Measurements from ENCODE around the gene DNAJA4. TPM values are rescaled to one million over a fixed set of nuclear protein-coding genes. Genes with fewer than 3 reads are reported as not detected.

DNAJA4 gene
- total RNA-seq, 2 experiments from 2014 or later: 47.0 to 48.5 TPM

DNA sequence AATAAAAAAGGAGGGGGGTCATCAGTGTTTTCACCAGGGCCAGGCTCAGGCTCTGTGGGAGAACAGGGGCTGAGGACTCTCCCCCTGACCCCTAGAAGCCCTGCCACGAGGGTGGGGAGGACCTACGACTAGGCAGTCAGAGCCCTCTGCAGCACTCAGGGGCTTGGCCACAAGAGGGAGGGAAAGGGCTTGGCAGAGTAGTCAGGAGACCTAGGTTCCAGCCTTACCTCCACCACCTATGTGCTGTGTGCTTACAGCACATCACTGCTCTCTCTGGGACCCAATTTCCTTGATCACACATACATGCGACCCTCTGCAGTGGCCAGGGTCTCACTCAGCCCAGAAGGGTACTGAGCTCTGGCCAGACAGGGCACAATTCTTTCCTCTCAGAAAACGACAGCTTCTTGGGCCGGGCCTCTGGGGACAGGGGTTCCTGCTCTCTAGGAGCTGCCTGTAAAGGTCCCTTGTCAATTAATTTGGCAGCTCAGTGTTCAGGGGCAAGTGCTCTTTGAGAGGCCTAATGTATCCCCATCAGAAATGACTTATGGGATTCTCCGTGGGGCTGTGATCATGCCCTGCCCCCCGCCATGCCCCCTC is 51.4 kb downstream of the DNAJA4 start:
- Histone ChIP-seq H3K4me1 (ENCODE audit: insufficient read depth, low read length) (no peaks in the 10 kb centered on the region), H3K4me3 (ENCODE audit: low read length) (no peak overlapping the region), H3K9me3 (ENCODE audit: control insufficient read depth in 1 of 2, insufficient read depth in 1 of 2, low read length in 2 of 2) (no peaks in the 10 kb centered on the region), H3K36me3 (ENCODE audit: insufficient read depth, low read length) (no peaks in the 10 kb centered on the region), H3K27ac (ENCODE audit: low read depth in 1 of 2, low read length in 2 of 2) (no peak overlapping the region), H3K27me3 (ENCODE audit: control insufficient read depth in 1 of 2, insufficient read depth in 2 of 2, low read length in 2 of 2) (no peaks in the 10 kb centered on the region)
- intact Hi-C loops (cut with DNase I, micrococcal nuclease): no loop called here
- no peak for ATAC-seq (ENCODE audit: poor library complexity)
- TF ChIP-seq, protein P1, sequence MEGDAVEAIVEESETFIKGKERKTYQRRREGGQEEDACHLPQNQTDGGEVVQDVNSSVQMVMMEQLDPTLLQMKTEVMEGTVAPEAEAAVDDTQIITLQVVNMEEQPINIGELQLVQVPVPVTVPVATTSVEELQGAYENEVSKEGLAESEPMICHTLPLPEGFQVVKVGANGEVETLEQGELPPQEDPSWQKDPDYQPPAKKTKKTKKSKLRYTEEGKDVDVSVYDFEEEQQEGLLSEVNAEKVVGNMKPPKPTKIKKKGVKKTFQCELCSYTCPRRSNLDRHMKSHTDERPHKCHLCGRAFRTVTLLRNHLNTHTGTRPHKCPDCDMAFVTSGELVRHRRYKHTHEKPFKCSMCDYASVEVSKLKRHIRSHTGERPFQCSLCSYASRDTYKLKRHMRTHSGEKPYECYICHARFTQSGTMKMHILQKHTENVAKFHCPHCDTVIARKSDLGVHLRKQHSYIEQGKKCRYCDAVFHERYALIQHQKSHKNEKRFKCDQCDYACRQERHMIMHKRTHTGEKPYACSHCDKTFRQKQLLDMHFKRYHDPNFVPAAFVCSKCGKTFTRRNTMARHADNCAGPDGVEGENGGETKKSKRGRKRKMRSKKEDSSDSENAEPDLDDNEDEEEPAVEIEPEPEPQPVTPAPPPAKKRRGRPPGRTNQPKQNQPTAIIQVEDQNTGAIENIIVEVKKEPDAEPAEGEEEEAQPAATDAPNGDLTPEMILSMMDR (IDR thresholded peaks at IDR 0.05): no peak
- Mint-ChIP-seq H3K27me3 (peaks cover 3% of the 10 kb centered on the region), H3K4me3 (no peak overlapping the region), H3K27ac (no peak overlapping the region), H3K4me1 (ENCODE audit: low read depth) (no peaks in the 10 kb centered on the region), H3K9me3 (no peaks in the 10 kb centered on the region), H3K36me3 (ENCODE audit: low read depth) (no peaks in the 10 kb centered on the region)
- CTCF ChIA-PET: no interaction called here
- POLR2A ChIA-PET: no interaction called here
- no peak for DNase-seq

DNA sequence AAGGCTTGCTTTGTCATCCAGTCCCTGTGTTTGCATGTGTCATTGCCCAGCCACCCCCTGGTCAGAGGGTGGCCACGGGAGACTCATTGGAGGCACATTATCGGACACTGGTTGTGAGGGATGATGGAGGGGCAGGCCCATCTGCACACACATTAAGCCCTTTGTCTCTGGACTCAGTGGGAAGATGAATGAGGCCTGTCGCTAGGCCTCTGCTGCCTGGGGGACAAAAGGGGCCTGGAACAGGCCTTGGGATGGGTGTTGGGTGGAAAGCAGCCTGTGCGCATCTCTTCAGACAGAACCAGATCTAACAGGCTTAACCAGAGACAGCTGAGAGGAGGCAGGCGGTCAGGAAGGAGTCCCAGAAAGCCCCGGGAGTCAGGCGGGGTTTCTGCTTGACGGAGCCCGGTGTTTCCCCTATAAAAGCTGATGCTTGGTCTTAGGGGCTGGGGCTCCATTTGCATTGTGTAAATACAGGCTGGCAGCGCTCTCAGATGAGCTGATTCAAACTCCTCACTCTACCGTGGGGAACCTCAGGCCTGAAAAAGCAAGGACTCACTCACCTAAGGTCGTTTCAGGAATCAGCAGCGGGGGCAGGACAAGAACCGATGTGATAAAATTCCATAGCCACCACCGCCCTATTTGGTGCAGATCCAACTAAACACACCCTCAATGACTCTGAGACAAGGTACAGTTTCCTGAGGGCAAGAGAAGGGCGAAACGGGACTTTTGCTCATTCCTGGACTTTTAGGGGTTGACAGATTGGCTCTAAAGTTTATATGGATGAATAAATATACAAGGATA is 52.1 kb downstream of the DNAJA4 start:
- Mint-ChIP-seq H3K4me1 (ENCODE audit: low read depth) (no peaks in the 10 kb centered on the region), H3K4me3 (no peak overlapping the region), H3K27me3 (no peaks in the 10 kb centered on the region), H3K36me3 (ENCODE audit: low read depth) (no peaks in the 10 kb centered on the region), H3K27ac (no peak overlapping the region), H3K9me3 (no peaks in the 10 kb centered on the region)
- ATAC-seq (ENCODE audit: poor library complexity) (no peak), DNase-seq (no peak)
- H3K4me3 ChIP-seq (ENCODE audit: low read length): no peak overlapping the region
- no peaks in the 10 kb centered on the region for H3K36me3 ChIP-seq (ENCODE audit: insufficient read depth, low read length)
- intact Hi-C loops (cut with DNase I, micrococcal nuclease): no loop called here
- H3K27me3 ChIP-seq (ENCODE audit: control insufficient read depth in 1 of 2, insufficient read depth in 2 of 2, low read length in 2 of 2): no peaks in the 10 kb centered on the region
- CTCF ChIA-PET: no interaction called here
- H3K27ac ChIP-seq (ENCODE audit: low read depth in 1 of 2, low read length in 2 of 2): no peak overlapping the region
- TF ChIP-seq, protein P1 (IDR thresholded peaks at IDR 0.05): no peak
- POLR2A ChIA-PET: no interaction called here
- no peaks in the 10 kb centered on the region for H3K4me1 ChIP-seq (ENCODE audit: insufficient read depth, low read length)
- H3K9me3 ChIP-seq (ENCODE audit: control insufficient read depth in 1 of 2, insufficient read depth in 1 of 2, low read length in 2 of 2): no peaks in the 10 kb centered on the region

DNA sequence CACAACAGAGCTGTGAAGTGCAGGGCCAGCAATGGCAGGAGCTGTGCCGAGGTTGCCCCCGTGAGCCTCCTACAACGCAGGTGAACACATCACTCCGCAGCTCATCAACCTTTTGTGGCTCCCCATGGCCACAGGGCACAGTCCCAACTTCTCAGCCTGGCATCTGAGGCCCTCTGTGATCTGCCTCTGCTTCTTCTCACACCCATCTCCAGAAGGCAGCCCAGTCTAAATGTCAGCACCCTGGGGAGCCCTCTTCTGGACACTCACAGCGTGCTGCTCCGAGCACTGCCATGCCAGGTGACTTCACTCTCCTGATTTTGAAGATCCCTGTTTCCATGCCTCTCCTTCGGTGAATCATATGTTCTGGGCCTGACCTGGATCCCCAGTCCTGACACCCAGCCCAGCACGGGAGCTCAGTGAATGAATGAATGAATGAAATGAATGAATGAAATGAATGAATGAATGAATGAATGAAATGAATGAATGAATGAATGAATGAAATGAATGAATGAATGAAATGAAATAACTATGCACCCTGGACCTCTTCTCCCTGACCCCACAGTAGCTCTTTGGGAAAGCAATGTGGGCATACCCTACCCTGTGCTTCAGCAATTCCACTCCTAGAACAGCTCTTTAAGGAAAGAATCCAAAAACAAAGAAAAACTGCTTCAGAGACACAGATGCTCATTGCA is 52.9 kb downstream of the DNAJA4 start:
- Histone ChIP-seq H3K9me3 (ENCODE audit: control insufficient read depth in 1 of 2, insufficient read depth in 1 of 2, low read length in 2 of 2) (no peaks in the 10 kb centered on the region), H3K27me3 (ENCODE audit: control insufficient read depth in 1 of 2, insufficient read depth in 2 of 2, low read length in 2 of 2) (no peaks in the 10 kb centered on the region), H3K27ac (ENCODE audit: low read depth in 1 of 2, low read length in 2 of 2) (no peak overlapping the region), H3K36me3 (ENCODE audit: insufficient read depth, low read length) (no peaks in the 10 kb centered on the region), H3K4me3 (ENCODE audit: low read length) (no peak overlapping the region), H3K4me1 (ENCODE audit: insufficient read depth, low read length) (no peaks in the 10 kb centered on the region)
- no peak for ATAC-seq (ENCODE audit: poor library complexity)
- TF ChIP-seq, protein P1 (IDR thresholded peaks at IDR 0.05): no peak
- CTCF ChIA-PET: no interaction called here
- H3K27ac Mint-ChIP-seq: no peak overlapping the region
- no peaks in the 10 kb centered on the region for H3K36me3 Mint-ChIP-seq (ENCODE audit: low read depth)
- POLR2A ChIA-PET: interaction anchor here (1.0 kb wide), 1 partner anchor 18 kb away, joined by 3 read pairs; the partner anchor contains the start of gene SKIC8
- H3K4me1 Mint-ChIP-seq (ENCODE audit: low read depth): no peaks in the 10 kb centered on the region
- intact Hi-C loops (cut with DNase I, micrococcal nuclease): no loop called here
- no peak for DNase-seq
- H3K27me3 Mint-ChIP-seq: no peaks in the 10 kb centered on the region
- H3K4me3 Mint-ChIP-seq: no peak overlapping the region
- H3K9me3 Mint-ChIP-seq: no peaks in the 10 kb centered on the region
